Measurements from ENCODE around the gene ANLN. TPM values are rescaled to one million over a fixed set of nuclear protein-coding genes. Genes with fewer than 3 reads are reported as not detected.

ANLN gene
- total and polyA plus RNA-seq, 2 donors (not counting 3 experiments of a cell fraction or from before 2014, with no cell fraction given) = 28.5 to 119 TPM

GRCh38 chr7:36349626-36350025 is 40.0 kb upstream of the ANLN start:
- BruUV-seq (replicated peaks) = no TSS peak
- dilution Hi-C loops (cut with MboI; ENCODE audit: extremely low pct_ligation_motif_present, low sequenced_read_pairs) = no loop called here

More at GRCh38 chr7:36349626-36350025, 40.0 kb upstream of the ANLN start:
- H3K4me1 ChIP-seq (ENCODE audit: control insufficient read depth, extremely low read depth, insufficient read depth, low read length) = peaks cover 10% of the 10 kb centered on the region
- no peak overlapping the region for H2AFZ ChIP-seq (ENCODE audit: low read depth, low read length)
- no peak for FAIRE-seq
- no peak for DNase-seq (ENCODE audit: low read depth, low spot score)
- no peaks in the 10 kb centered on the region for H3K79me2 ChIP-seq (ENCODE audit: control insufficient read depth, insufficient read depth, low read length)
- no peaks in the 10 kb centered on the region for H3K36me3 ChIP-seq (ENCODE audit: control insufficient read depth in 2 of 2, extremely low read depth in 1 of 2, insufficient read depth in 2 of 2, low read length in 2 of 2)
- CTCF ChIA-PET = no interaction called here
- H3K9ac ChIP-seq (replicated peaks; ENCODE audit: extremely low read depth, insufficient read depth, low read length) = no peak overlapping the region
- POLR2A ChIA-PET = no interaction called here
- no peaks in the 10 kb centered on the region for H3K27me3 ChIP-seq (ENCODE audit: control insufficient read depth in 2 of 2, insufficient read depth in 2 of 2, low read length in 2 of 2)
- H3K4me2 ChIP-seq (ENCODE audit: insufficient read depth, low read length) = no peak overlapping the region
- H3K27ac ChIP-seq (ENCODE audit: insufficient read depth, low read depth, low read length) = no peak overlapping the region
- H3K4me3 ChIP-seq (replicated peaks in 1 of 3; ENCODE audit: insufficient read depth in 1 of 3, low read depth in 1 of 3, low read length in 3 of 3) = no peak overlapping the region
- TF ChIP-seq FOS (IDR thresholded peaks at IDR 0.05; ENCODE audit: borderline replicate concordance, insufficient read depth, low read length) (no peak), POLR2AphosphoS5 (IDR thresholded peaks at IDR 0.05; ENCODE audit: insufficient read depth, low read depth, low read length) (no peak), POLR2A (IDR thresholded peaks at IDR 0.05; ENCODE audit: low read depth, low read length) (no peak), CTCF (IDR thresholded peaks at IDR 0.05; ENCODE audit: extremely low read depth in 1 of 2, insufficient read depth in 1 of 2, low read depth in 1 of 2, low read length in 2 of 2) (no peak), GATA2 (IDR thresholded peaks at IDR 0.05; ENCODE audit: insufficient read depth, insufficient read length, low read depth, low read length) (no peak), MAX (IDR thresholded peaks at IDR 0.05; ENCODE audit: insufficient read depth, insufficient read length) (no peak), MYC (IDR thresholded peaks at IDR 0.05; ENCODE audit: low read depth, low read length) (no peak), JUN (IDR thresholded peaks at IDR 0.05; ENCODE audit: borderline replicate concordance, insufficient read depth, insufficient read length, low read depth) (no peak), EZH2 (IDR thresholded peaks at IDR 0.05; ENCODE audit: borderline replicate concordance, low read depth, low read length, severe bottlenecking) (no peak)
- no peaks in the 10 kb centered on the region for H4K20me1 ChIP-seq (replicated peaks; ENCODE audit: control insufficient read depth, extremely low read depth, insufficient read depth, low read length)
- intact Hi-C loops (cut with micrococcal nuclease) = no loop called here
- H3K9me3 ChIP-seq (replicated peaks; ENCODE audit: control insufficient read depth, insufficient read depth, low read length) = no peaks in the 10 kb centered on the region
- no peaks in the 10 kb centered on the region for H3K9me1 ChIP-seq (replicated peaks; ENCODE audit: control insufficient read depth, extremely low read depth, insufficient read depth, low read length)

All from endothelial cell of umbilical vein (primary cell).